NCI-H2029 (cell line): ENCODE data around the gene NFIA.

Experiments
- DNase-seq: peaks from one replicate; lab custom pipeline; 2025; lab: John Stamatoyannopoulos, UW

The NFIA gene

DNA sequence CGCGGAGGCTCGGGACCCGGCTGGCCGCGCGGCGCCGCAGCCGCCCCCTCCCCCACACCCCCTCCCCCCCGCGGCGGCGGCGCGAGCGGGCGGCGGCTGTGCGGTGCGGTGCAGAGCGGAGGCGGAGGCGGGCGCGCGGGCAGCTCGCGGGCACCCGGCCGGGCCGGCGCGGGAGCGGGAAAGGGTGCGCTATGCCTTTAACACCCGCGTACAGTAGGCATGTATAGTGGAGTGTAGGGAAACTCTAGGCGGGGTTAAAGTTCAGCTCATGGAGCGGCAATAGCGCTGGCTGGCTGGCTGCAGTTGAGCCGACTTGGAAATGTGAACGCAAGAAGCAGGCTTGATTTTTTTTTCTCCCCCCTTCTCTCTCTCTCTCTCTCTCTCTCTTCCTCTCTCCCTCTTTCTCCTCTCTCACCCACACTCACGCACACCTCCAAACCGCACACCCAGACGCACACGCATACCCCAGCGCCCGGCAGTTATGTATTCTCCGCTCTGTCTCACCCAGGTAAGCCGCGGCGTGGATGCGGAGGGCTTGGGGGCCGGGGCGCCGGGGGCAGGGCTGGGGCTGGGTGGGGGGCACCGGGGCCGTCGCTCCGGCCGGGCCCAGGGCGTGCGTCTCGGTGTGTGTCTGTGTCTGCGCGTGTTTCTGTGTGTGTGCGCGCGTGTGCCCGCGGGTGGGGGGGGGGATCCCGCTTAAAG, at the start of gene NFIA:
NFIA (plus strand) TSS at position 251 of the 702 bp plus-strand sequence.
- DNase-seq, result peak; percentile 88

DNA sequence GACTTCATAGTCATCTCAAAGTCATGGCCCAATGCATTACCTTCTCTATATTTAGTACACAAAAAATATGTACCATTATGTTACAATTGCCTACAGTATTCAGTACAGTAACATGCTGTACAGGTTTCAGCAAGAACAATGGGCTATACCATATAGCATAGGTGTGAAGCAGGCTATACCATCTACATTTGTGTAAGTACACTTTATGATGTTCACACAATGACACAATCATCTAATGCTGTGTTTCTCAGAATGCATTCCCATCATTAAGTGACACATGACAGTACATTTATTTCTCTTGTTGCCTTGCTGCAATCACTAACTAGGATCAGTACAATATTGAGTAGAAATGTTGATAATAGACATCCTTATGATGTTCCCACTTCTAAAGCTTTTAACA, 46.5 kb upstream of the NFIA start:
- DNase-seq, result no peak

DNA sequence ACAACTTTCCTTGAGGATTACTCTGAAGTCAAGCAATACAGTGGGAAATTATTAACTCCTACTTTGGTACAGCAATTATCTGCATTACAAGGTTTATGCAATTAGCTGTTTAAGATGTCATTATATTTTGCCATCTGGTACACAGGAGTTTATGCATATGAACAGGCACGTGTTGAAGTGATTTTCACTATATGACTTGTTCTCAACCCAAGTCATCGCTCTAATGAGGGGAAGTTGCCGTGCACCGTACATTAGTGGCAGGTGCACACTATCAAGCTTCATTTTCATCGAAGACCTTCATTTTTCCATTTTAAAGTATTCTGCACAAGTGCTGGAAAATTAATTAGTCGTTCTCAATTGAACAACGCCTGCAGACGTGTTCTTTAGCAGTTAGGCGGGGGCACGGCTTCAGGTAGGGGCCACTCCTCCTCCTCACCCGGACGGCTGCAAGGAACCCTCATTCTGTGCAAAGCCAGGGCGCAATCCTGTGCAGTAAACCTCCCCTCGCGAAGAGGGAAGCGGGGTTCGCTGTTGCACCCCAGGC, 39.8 kb upstream of the NFIA start:
- DNase-seq, result no peak

DNA sequence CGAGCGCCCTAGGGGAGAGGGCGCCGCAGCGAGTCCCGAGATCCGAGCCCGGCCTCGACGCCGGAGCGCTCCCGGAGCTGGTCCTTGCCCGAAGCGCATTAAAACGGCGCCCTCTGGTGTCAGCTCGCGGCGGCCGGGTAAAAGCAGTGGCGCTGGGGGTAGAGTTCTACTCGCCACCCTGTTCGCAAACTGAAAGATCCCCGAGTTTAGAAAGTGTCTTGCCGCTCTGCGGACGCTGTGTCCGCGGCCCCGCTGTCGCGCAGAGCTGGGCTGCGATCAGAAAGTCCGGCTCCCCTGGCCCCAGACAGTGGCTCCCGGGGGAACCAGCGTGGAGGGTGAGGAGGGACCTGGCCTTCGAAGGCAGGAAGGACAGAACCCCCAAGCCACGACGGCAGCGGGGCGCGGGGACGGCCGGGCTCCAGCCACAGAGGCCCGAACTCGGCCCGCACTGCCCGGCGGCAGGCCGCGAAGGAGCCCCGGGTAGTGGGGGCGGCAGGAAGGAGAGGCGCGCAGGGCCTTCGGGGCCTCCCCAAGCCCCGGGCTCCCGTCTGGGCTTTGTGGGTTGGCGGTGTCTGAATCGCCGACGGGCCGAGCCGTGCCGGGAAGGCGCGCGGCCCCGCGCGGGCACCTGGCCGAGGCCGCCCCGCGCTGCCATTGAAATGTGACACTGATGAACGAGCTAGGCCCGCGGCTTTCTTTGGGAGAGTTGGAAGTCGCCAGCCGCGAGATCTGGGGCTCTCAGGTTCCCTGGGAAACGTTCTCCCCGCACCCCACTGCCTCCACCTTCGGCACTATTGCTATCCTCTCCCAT, 39.1 kb upstream of the NFIA start:
- peak; percentile 85 for DNase-seq

DNA sequence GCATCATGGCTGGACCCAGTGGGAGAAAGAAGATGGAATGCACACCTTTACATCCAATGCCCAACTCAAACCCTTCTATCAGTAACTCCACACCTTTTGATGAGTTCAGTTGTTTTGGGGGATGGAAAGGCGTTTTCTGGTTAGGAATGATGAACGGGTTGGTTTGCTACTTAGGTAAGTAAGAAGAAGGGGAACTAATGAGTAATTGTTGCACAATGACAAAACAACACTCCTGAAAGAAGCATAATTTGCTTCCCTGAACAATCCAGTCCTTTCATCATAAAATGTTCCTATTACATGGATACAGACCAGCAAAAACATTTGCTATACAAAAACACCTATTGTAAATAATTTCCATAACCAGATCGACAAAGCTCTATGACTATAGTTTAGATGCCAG, 35.9 kb upstream of the NFIA start:
- no peak for DNase-seq

DNA sequence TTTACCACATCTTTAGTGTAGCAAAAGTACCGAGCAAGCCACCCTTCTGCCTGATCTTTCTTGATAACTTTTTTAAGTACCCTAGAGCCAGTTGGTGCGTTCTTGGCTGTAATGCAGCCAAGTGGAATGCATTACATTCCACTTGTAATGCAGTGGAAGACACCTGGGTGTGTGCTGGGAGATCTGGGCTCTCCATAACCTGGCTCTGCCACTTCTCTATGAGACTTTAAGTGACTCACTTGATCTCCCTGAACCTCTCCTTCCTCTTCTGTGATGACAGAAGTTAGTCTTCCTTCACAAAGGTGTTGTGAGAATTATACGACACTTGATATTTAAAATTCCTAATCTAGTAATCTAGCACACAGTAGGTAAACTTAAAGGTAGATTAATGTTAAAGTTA, 35.3 kb upstream of the NFIA start:
- no peak for DNase-seq

DNA sequence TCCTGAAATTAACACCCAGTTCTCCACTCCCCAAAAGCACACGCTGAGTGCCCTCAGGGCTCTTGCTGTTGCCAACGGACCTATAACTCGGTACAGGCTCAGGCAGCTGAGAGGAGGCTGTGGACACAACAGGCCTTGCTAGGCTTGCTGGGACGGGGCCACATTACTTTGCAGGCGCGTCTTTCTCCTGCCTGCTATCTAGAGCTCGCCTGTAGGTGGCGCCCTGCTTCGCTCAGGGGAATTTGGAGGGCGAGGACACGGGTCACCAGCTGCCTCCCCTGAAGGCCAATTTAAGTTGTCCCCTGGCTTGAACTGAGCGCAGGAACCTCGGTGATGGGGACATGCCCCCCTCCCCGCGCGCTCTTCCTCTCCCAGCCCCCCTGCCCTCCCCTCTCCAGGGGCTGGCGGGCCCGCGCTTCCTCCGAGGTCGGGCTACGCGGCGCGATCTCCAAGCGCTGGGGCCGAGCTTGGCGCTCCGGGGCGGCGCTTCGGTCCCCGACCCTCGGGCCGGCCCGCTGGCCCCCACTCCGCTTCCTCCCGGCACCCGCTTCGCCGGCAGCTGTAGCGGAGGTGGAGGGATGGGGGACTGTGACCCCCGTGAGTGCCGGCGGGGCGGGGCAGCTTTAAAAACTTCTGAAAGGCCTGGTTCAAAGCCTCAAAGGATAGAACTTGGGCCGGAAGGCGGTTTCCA, 32.4 kb upstream of the NFIA start:
- DNase-seq, result peak; percentile 96

DNA sequence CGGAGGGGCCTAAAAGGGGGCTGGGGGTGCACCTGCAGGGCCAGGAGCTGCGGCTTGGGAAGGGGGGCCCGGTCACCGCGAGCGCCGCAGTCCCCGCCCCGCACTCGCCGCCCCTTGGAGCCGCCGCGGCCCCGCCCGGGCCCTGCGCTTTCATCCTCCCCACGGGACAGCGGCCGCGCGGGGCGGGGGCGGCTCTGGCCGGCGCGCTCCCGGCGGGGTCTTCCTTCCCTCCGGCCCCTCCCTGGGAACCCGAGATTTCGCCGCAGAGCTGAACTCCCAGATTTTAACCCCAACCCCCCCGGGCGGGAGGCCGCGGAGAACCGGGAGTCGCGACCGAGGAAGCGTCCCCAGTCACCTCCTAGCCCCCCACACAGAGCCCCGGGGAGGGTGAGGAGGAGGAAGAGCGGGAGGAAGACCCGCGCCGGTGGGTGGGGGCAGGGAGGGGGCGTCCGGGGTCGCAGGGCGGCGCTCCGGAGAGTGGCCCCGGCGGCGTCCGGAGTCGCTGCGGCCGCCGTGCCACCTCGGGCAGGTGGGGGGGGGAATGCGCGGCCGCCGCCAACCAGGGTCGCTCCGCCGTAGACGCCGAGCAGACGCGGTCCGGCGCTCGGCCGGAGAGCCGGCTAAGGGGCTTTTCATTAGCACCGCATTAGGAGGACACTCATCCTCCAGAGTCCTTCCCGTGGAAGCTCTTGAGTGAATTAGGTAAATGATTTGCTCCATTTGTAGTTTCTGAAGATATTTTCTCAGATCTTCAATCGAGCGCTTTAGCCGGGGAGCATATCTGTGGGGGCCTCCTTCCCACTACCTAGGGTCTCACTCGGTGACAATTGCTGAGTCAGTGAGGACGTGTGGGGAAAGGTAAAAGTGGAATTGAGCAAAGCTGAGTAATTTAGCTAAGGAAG, 31.6 kb upstream of the NFIA start:
- DNase-seq, result peak; percentile 31

DNA sequence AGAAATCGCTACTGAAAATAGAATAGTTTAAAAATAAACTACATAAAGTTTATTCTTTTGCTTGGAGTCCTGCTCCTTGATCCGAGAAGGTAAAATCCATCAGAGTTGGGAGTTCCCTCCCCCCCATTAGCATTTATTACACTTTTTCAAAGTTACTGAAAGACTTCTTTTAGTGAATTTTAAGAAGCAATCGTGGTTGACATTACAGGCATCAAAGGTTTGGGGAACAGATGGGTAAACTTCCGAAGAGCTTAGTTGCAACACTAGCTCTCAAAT, 31.0 kb upstream of the NFIA start:
- no peak for DNase-seq

DNA sequence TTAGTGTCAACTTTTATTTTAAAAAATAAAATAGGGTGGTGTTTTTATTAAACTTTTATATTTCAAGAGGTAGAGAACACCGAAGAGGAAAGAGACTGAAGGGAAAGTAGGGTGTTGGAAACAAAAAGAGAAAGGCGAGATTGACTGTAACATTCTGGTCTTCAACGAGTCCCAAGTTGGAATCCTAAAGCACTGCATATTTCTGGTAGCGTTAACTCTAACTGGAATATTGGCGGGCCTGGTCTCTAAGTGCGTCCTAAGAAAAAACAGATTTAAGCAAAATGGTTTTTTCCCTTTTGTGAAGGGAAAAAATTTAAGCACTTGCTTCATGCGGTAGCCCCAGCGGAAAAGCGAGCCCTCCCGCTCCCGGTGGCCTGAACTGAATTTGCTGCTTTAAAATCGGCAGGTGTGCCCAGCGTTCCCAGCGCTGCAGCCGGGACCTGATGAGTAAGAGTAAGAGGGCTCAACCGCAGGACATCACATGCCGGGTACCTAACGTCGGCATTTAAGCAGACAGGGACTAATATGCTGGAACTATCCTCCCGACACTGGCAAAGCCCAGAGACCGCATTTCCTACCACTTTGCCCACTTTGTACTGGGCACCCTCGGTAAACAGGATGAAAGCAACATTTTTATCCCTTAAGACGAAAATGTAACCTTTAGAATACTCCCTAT, 30.5 kb upstream of the NFIA start:
- DNase-seq, result peak; percentile 50

DNA sequence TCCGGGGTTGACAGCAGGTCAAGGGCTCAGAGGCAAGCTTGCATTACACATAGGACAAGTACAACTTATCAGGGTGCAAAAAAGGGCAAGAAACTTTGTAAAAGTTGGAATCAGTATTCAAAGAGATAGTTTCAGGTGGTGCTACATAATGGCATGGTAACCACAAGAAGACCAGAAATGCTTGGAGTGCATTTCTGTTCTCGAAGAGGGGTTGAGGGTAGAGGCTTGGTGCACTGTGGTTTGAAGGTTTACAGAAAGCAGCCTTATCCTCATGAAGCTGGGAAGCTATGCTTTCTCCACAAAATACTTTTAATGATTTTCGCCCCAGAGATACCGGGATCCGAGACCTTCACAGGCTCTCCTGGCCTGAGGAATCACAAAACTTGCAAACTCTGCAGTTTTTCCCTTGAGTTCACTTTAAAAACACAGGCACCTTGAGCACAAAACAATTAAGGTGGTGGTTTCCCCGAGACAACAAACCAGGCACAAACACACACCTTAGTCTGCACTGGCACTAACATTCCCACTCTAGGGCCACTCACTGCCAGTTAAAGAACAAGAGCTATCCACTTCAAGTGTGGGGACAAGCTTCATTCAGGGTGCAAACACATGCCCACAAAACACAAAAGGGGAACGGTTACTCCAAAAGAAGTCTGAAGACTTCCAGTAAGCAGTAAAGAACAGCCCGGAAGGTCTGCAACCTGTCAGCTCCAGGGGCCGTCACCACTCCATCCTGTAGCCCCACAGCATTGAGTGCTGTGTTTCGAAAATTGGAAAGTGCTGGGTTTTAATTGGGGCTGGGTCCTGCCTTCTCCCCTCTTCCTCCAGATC, 29.8 kb upstream of the NFIA start:
- DNase-seq, result peak; percentile 44

DNA sequence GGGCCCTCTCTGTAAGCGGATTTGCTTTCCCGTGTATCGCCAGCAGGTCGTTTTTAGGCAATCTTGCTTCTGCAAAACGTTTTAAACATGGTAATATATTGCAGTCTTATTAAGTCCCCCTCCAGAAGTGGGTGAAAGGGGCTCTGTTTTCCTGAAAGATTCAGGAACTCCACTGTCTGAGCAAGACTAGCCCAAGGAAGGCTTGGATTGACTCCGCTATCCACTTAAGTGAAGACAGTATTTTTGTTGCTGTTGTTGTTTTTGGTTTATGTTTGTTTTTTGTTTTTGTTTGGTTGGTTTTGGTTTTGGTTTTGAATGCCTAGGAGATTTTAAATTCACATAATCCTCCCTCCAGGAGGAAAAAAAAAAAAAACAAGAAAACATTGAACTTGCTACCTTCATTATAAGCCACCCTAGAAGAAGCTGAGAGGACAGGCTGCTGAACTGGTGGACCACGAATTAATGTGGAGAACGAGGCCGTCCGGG, 29.1 kb upstream of the NFIA start:
- no peak for DNase-seq

DNA sequence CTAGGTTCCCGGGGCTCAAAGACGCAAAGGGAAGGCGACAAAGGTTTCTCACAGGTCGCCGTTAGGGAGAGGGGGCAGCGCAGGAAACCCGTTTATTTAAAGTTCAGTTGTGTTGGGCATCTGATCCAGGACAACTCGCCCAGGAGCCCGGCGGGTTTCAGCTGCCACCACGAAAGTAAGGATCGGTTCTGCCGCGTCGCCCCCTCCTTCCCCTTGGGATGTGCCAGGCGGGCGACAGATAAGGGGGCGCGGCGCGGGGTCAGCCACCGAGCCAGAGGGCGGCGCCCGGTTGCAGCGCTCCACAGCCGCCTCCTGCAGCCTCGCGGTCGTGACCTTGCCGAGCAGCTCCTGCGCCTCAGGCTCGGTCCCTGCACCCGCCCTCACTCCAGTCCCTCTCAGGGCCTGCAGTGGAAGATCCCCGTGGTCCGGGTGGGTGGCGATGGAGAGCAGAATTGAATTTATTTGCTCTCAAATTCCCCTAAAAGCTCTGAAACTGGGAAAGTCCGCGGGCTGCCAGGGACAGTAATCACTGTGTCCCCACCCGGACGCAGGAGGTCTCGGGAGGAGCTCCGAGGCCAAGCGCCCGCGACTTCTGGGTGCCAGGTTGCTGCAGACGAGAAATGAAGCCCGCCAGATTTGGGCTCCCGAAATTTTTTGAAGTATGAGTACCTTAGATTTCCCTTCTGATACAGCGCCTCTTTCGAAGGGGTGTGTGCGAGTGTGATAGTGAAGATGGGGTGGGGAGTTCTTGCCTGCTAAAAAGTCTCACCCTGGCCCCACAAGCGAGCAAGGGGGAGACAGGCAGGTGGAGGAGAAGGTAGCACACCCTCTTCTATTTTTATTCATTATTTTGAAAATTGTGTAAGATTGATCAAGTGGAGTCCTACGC, 28.4 kb upstream of the NFIA start:
- DNase-seq, result peak; percentile 35

DNA sequence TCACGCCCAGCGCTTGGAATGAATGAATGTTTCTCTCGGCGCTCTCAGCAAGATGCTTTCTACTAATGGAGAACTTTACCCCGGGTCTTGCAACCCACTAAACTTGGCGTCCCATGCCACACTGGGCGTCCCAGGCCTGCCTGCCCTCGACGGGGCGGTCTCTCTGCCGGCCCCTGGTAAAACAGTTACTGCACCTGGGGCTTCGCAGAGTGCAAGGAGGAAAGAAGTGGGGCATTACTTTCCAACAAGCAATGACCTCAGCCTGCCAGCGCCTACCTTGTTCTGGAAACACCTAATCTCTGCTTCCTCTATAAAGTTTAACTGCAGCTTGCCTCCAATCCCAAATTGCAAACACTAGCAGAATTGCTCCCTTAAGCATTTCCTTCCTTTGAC, 27.8 kb upstream of the NFIA start:
- no peak for DNase-seq

DNA sequence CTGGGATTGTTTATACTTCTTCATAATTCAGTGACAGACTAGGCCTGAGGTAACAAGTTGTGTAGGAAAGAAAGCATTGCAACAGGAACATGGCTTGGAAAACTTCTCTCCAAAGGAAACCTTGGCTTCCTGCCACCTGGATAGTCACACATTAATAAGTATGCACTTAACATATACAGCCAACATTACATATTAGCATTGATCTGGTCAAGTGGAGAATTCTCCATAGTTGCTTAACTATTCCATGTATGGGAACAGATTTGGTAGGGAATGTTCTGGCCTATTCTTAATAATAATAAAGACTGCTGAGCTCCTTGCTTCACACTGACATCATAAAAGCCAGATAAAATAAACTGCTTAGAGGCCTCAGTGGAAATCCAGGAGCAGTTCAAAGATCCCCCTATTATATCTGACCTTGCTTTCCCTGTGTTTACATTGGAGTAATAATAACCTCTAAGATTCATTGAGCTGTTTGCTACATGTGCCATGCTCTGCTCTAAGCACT, 27.2 kb upstream of the NFIA start:
- DNase-seq, result peak; percentile 42

DNA sequence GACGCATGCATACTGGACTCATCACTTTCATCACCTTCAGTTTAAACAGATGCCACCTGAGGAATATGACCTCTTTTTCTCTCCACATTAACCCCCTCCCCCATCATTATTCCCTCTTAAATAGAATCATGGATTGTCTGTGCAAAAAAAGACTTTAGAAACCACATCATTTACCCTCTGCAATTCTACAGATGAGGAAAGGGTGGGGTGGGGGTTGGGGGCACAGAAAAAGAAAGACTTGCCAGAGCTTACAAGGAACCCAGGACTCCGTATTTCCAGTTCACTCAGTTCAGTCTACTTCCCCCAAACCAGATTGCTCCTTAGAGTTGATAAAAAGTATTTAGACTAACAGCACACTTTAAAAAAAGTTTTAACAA, 26.2 kb upstream of the NFIA start:
- peak; percentile 61 for DNase-seq

DNA sequence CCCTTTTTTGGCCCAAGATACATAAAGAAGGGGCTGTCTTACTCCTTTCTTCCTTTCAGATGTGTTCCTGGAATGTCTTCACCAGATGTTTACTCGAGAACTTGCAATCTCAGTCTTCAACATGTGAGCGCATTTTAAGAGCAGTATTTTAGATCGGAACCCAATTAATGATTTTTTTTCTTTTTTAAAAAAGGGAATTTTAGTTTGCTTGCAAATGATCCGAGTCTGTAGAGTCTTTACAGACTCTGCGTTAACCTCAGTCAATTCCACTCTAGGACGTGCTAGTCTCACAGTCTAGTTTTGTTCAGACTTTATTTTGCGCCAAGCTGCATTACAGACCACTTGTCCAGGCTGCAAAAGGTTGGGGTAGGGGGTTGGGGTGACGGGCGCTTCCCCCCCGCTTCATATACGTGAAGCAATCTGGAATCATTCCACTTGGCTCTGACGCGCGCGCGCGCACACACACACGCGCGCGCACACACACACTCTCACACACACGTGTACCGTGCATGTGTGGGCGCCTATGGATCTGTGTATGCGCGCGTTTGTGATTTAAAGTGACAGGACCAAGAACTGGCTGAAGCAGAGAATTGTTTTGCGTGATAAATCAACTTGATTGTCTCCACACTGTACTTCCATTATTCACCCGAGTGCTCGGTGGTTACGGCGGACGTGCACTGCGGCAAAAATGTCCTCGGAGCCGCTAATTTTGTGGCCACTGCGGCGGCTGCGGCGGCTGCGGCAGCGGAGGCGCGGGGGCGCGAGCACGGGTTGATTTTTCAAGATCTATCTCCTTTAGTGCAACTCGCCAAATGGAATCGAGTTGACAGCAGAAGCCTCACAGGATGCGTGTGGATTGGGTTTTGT, 25.6 kb upstream of the NFIA start:
- DNase-seq, result peak; percentile 86
